Smooth muscle cell (in vitro differentiated cells): ENCODE measurements around the gene BLM. TPM values are rescaled to one million over a fixed set of nuclear protein-coding genes. Genes with fewer than 3 reads are reported as not detected.

Source experiments
- DNase-seq: peaks from one replicate; lab custom pipeline; 2025; ENCODE audit not compliant: unreplicated experiment; lab: John Stamatoyannopoulos, UW
- H2AFZ ChIP-seq: fragments of 200-600 bp; sonication (generic); 2 replicates; pipeline ENCODE4 v1.6.0; 2016; ENCODE audit warnings: antibody characterized with exemption, low read depth, mild to moderate bottlenecking
- H3F3A ChIP-seq: fragments of 200-600 bp; sonication (generic); 2 replicates; pipeline ENCODE4 v1.6.0; 2017; ENCODE audit warnings: antibody characterized with exemption, low read depth
- H3K27ac ChIP-seq: fragments of 200-600 bp; sonication (generic); 2 replicates; pipeline ENCODE4 v1.5.1; 2016; ENCODE audit warnings: low read depth, mild to moderate bottlenecking
- H3K27me3 ChIP-seq: fragments of 200-600 bp; sonication (generic); 2 replicates; pipeline ENCODE4 v1.6.1; 2016; ENCODE audit warnings: low read depth, mild to moderate bottlenecking
- H3K36me3 ChIP-seq: fragments of 200-600 bp; sonication (generic); 2 replicates; pipeline ENCODE4 v1.5.1; 2016; ENCODE audit warnings: low read depth
- H3K4me1 ChIP-seq: fragments of 200-600 bp; sonication (generic); 2 replicates; pipeline ENCODE4 v1.5.1; 2016; ENCODE audit warnings: low read depth
- H3K4me2 ChIP-seq: fragments of 200-600 bp; sonication (generic); 2 replicates; pipeline ENCODE4 v1.6.0; 2016; ENCODE audit warnings: mild to moderate bottlenecking
- H3K4me3 ChIP-seq: fragments of 200-600 bp; sonication (generic); 2 replicates; pipeline ENCODE4 v1.5.1; 2016; ENCODE audit warnings: mild to moderate bottlenecking
- H3K79me2 ChIP-seq: fragments of 200-600 bp; sonication (generic); 2 replicates; pipeline ENCODE4 v1.6.0; 2016; ENCODE audit warnings: low read depth, mild to moderate bottlenecking
- H3K9ac ChIP-seq: fragments of 200-600 bp; sonication (generic); 2 replicates; pipeline ENCODE4 v1.6.0; 2016; ENCODE audit warnings: low read depth
- H3K9me3 ChIP-seq: fragments of 200-600 bp; sonication (generic); replicated peaks from 2 replicates; pipeline ENCODE4 v1.5.1; 2016; ENCODE audit warnings: low read depth
- H4K20me1 ChIP-seq: fragments of 200-600 bp; sonication (generic); 2 replicates; pipeline ENCODE4 v1.6.0; 2016; ENCODE audit warnings: low read depth
- WGBS: methylation state at CpG from one replicate; pipeline ENCODE4 v1.1.7; 2016; ENCODE audit warnings: low lambda C conversion rate; 5-methylcytosine and 5-hydroxymethylcytosine counted together
- polyA plus RNA-seq: library from polyadenylated mRNA; unstranded; fragments of >200 nt; fragmentation: Nextera tagmentation; extraction: Ambion mirVana; gene quantifications from 2 replicates; pipeline ENCODE4 v1.2.1, GENCODE V29; 2016
- small RNA-seq: library from RNA; depleted of rRNA; stranded (forward); fragments of <200 nt; gene quantifications from one replicate; pipeline ENCODE3, GENCODE V24; 2014
- total RNA-seq: library from RNA; depleted of rRNA; stranded (reverse); fragments of >200 nt; gene quantifications from 2 replicates; pipeline ENCODE4 v1.2.3, GENCODE V29; 2014
- TF ChIP-seq, protein P1 (sequence below): fragments of 200-600 bp; sonication (generic); IDR thresholded peaks from 2 replicates; pipeline ENCODE4 v1.5.1; 2017; ENCODE audit warnings: borderline replicate concordance, mild to moderate bottlenecking, antibody characterized with exemption; ENCODE audit not compliant: insufficient read depth, poor library complexity, severe bottlenecking

The BLM gene
- total and polyA plus RNA-seq, 2 experiments from 2014 or later, result 3.1 to 4.9 TPM

DNA sequence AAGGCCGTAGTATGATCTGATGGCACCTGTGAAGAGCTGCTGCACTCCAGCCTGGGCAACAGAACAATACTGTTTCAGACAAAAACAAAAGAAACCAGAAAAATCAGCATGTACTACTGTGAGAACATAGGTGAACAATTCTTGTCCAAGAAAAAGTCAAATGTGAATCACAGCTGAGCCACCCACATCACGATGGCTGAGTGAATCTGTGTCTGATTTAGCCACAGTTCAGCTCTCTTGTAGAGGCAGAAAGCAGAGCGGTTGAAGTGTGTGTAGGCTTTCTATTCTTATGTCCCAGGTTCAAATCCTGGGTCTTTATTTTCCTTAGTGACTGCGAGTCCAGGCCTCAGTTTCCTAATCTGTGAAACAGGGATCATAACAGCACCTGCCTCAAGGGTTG is 146.8 kb downstream of the BLM start:
- H3K4me1 ChIP-seq, result peaks cover 14% of the 10 kb centered on the region
- H3K9ac ChIP-seq, result no peak overlapping the region
- H3K79me2 ChIP-seq, result no peaks in the 10 kb centered on the region
- no peaks in the 10 kb centered on the region for H3K36me3 ChIP-seq
- H3K9me3 ChIP-seq, result no peaks in the 10 kb centered on the region
- H3K27me3 ChIP-seq, result no peaks in the 10 kb centered on the region
- DNase-seq, result no peak
- WGBS, result 81% methylated on average over 4 of the region's 4 CpGs
- H3K27ac ChIP-seq, result no peak overlapping the region
- no peak overlapping the region for H2AFZ ChIP-seq
- TF ChIP-seq, protein P1, sequence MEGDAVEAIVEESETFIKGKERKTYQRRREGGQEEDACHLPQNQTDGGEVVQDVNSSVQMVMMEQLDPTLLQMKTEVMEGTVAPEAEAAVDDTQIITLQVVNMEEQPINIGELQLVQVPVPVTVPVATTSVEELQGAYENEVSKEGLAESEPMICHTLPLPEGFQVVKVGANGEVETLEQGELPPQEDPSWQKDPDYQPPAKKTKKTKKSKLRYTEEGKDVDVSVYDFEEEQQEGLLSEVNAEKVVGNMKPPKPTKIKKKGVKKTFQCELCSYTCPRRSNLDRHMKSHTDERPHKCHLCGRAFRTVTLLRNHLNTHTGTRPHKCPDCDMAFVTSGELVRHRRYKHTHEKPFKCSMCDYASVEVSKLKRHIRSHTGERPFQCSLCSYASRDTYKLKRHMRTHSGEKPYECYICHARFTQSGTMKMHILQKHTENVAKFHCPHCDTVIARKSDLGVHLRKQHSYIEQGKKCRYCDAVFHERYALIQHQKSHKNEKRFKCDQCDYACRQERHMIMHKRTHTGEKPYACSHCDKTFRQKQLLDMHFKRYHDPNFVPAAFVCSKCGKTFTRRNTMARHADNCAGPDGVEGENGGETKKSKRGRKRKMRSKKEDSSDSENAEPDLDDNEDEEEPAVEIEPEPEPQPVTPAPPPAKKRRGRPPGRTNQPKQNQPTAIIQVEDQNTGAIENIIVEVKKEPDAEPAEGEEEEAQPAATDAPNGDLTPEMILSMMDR, result no peak
- no peaks in the 10 kb centered on the region for H4K20me1 ChIP-seq
- peaks cover 11% of the 10 kb centered on the region for H3F3A ChIP-seq
- H3K4me3 ChIP-seq, result no peak overlapping the region
- no peak overlapping the region for H3K4me2 ChIP-seq

DNA sequence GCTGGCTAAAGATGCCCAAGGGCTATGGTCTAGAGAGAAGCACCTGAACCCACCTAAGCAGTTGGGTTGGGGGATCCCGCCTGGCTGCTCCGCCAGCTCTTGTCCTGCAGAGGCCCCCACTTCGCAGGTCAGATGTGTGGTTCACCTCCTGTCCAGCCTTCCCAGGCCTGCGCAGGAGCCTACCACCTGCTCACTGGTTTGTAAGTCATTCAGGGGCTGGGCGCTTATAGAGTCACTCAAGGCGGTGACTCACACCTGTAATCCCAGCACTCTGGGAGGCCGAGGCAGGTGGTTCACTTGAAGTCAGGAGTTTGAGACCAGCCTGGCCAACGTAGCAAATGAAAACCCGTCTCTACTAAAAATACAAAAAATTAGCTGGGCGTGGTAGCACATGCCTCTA is 147.4 kb downstream of the BLM start:
- no peak for DNase-seq
- H3K4me2 ChIP-seq, result no peak overlapping the region
- 91% methylated on average over 10 of the region's 10 CpGs for WGBS
- peaks cover 16% of the 10 kb centered on the region for H3F3A ChIP-seq
- H3K4me1 ChIP-seq, result peaks cover 16% of the 10 kb centered on the region
- H3K4me3 ChIP-seq, result no peak overlapping the region
- H2AFZ ChIP-seq, result no peak overlapping the region
- TF ChIP-seq, protein P1, result no peak
- no peaks in the 10 kb centered on the region for H3K36me3 ChIP-seq
- H3K9me3 ChIP-seq, result no peaks in the 10 kb centered on the region
- no peaks in the 10 kb centered on the region for H4K20me1 ChIP-seq
- no peak overlapping the region for H3K9ac ChIP-seq
- H3K79me2 ChIP-seq, result no peaks in the 10 kb centered on the region
- no peaks in the 10 kb centered on the region for H3K27me3 ChIP-seq
- H3K27ac ChIP-seq, result no peak overlapping the region

DNA sequence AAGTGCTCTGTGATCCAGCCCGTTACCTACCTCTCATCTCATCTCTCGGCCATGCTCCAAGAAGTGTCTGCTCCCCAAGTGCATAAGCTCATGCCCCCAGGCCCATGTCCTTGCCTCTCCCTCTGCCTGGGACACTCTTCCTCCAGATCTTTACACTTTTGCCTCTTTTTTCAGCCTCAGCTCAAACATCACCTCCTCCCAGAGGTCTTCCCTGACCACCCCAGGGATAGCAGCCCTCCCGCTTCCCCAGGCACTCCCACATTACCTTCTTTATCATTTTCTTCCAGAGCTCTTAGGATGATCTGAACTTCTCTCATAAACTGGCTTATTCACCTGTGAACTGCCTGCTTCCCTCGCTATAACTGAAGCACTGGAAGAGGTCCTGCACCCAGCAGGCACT is 148.6 kb downstream of the BLM start:
- Histone ChIP-seq H3K27ac (no peak overlapping the region), H3K36me3 (no peaks in the 10 kb centered on the region), H2AFZ (no peak overlapping the region), H3K9me3 (no peaks in the 10 kb centered on the region), H4K20me1 (no peaks in the 10 kb centered on the region), H3K27me3 (no peaks in the 10 kb centered on the region), H3K4me1 (peaks cover 24% of the 10 kb centered on the region), H3K4me3 (no peak overlapping the region), H3F3A (peaks cover 24% of the 10 kb centered on the region), H3K4me2 (no peak overlapping the region), H3K79me2 (peaks cover 4% of the 10 kb centered on the region), H3K9ac (no peak overlapping the region)
- no peak for DNase-seq
- TF ChIP-seq, protein P1, result no peak
- 94% methylated on average over 4 of the region's 4 CpGs for WGBS

Small RNA genes within 50 kb of the gene (small RNA-seq; reads per million reads assigned to genes)
- gene RF00093, result not detected
- not detected for gene RN7SL363P

Other genes starting within 250 kb of the BLM start
- gene CRTC3, start 187.4 kb upstream of the BLM start, total RNA-seq, result 11.7 and 12.2 TPM in 2 replicates
- 12.5 and 17.6 TPM in 2 replicates for gene CRTC3, start 187.4 kb upstream of the BLM start, polyA plus RNA-seq
- 52.5 and 66.0 TPM in 2 replicates for gene FURIN, start 151.2 kb downstream of the BLM start, total RNA-seq
- gene FURIN, start 151.2 kb downstream of the BLM start, polyA plus RNA-seq, result 113 and 121 TPM in 2 replicates
- 4.9 and 6.3 TPM in 2 replicates for gene FES, start 167.2 kb downstream of the BLM start, total RNA-seq
- 6.2 and 8.2 TPM in 2 replicates for gene FES, start 167.2 kb downstream of the BLM start, polyA plus RNA-seq
- gene MAN2A2, start 186.0 kb downstream of the BLM start, total RNA-seq, result 7.1 and 11.0 TPM in 2 replicates
- 9.7 and 15.3 TPM in 2 replicates for gene MAN2A2, start 186.0 kb downstream of the BLM start, polyA plus RNA-seq
- gene HDDC3, start 215.2 kb downstream of the BLM start, total RNA-seq, result 10.0 and 16.0 TPM in 2 replicates
- 15.5 and 16.3 TPM in 2 replicates for gene HDDC3, start 215.2 kb downstream of the BLM start, polyA plus RNA-seq
- gene UNC45A, start 217.9 kb downstream of the BLM start, total RNA-seq, result 43.6 and 57.5 TPM in 2 replicates
- 66.6 and 68.4 TPM in 2 replicates for gene UNC45A, start 217.9 kb downstream of the BLM start, polyA plus RNA-seq
- gene RCCD1, start 237.5 kb downstream of the BLM start, total RNA-seq, result 4.4 and 5.8 TPM in 2 replicates
- gene RCCD1, start 237.5 kb downstream of the BLM start, polyA plus RNA-seq, result 9.2 and 14.8 TPM in 2 replicates